ENCODE results near the gene DPH3. TPM values are rescaled to one million over a fixed set of nuclear protein-coding genes. Genes with fewer than 3 reads are reported as not detected.

The DPH3 gene
- total RNA-seq, 1 experiment from 2014 or later: 16.8 TPM

DNA sequence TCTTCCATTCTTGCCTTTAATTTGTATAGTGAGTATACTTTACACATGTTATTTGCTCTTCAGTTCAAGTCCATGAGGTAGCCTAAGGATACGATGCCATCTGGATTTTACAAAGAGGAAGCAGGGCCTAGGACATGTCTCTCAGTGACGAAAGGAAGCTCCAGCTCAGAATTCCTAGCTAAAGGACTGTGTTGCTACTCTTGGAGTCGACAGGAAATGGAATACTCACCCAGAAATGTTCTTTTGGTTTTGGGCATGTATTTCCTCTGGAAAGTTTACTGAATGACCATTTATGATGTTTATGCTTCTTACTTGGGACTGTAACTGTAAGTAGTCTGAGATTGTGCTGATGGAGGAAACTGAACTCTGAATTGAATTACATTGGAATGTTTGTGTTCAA is 12.7 kb upstream of the DPH3 start:
- no peak overlapping the region for H3K27ac Mint-ChIP-seq (ENCODE audit: unreplicated experiment)
- BruUV-seq (replicated peaks): no TSS peak
- no peak for DNase-seq
- intact Hi-C loops (cut with micrococcal nuclease; ENCODE audit: unreplicated experiment): no loop called here
- H3K36me3 Mint-ChIP-seq (ENCODE audit: insufficient read depth, unreplicated experiment): peaks cover 6% of the 10 kb centered on the region
- H3K4me3 Mint-ChIP-seq (ENCODE audit: low read depth, unreplicated experiment): no peak overlapping the region
- TF ChIP-seq, protein P1, sequence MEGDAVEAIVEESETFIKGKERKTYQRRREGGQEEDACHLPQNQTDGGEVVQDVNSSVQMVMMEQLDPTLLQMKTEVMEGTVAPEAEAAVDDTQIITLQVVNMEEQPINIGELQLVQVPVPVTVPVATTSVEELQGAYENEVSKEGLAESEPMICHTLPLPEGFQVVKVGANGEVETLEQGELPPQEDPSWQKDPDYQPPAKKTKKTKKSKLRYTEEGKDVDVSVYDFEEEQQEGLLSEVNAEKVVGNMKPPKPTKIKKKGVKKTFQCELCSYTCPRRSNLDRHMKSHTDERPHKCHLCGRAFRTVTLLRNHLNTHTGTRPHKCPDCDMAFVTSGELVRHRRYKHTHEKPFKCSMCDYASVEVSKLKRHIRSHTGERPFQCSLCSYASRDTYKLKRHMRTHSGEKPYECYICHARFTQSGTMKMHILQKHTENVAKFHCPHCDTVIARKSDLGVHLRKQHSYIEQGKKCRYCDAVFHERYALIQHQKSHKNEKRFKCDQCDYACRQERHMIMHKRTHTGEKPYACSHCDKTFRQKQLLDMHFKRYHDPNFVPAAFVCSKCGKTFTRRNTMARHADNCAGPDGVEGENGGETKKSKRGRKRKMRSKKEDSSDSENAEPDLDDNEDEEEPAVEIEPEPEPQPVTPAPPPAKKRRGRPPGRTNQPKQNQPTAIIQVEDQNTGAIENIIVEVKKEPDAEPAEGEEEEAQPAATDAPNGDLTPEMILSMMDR (IDR thresholded peaks at IDR 0.05; ENCODE audit: unreplicated experiment): no peak
- H3K9me3 Mint-ChIP-seq (ENCODE audit: low read depth, unreplicated experiment): no peaks in the 10 kb centered on the region
- CTCF ChIA-PET: no interaction called here
- H3K27me3 Mint-ChIP-seq (ENCODE audit: unreplicated experiment): no peaks in the 10 kb centered on the region
- no peaks in the 10 kb centered on the region for H3K4me1 Mint-ChIP-seq (ENCODE audit: low read depth, unreplicated experiment)

DNA sequence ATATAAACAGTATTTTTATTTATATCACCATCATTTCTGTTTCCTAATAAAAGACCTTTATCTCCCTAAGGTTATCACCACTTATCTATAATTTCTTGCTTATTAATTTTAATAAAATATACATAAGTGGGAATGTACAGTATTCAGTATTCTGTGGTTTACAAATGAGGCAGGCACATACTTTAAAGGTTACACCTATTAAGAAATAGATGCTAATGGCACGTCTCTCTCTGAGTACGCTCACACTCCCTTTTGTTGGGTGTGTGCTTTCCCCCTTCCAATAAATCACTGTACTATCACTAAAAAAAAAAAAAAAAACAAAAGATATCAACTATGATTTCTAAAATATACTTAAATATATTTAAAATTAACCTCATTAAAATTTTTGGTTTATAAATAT is 9.1 kb upstream of the DPH3 start:
- H3K9me3 Mint-ChIP-seq (ENCODE audit: low read depth, unreplicated experiment): no peaks in the 10 kb centered on the region
- H3K36me3 Mint-ChIP-seq (ENCODE audit: insufficient read depth, unreplicated experiment): no peaks in the 10 kb centered on the region
- H3K27ac Mint-ChIP-seq (ENCODE audit: unreplicated experiment): no peak overlapping the region
- intact Hi-C loops (cut with micrococcal nuclease; ENCODE audit: unreplicated experiment): no loop called here
- H3K4me3 Mint-ChIP-seq (ENCODE audit: low read depth, unreplicated experiment): no peak overlapping the region
- CTCF ChIA-PET: no interaction called here
- no peaks in the 10 kb centered on the region for H3K4me1 Mint-ChIP-seq (ENCODE audit: low read depth, unreplicated experiment)
- BruUV-seq (replicated peaks): no TSS peak
- no peak for DNase-seq
- TF ChIP-seq, protein P1 (IDR thresholded peaks at IDR 0.05; ENCODE audit: unreplicated experiment): no peak
- H3K27me3 Mint-ChIP-seq (ENCODE audit: unreplicated experiment): no peaks in the 10 kb centered on the region

DNA sequence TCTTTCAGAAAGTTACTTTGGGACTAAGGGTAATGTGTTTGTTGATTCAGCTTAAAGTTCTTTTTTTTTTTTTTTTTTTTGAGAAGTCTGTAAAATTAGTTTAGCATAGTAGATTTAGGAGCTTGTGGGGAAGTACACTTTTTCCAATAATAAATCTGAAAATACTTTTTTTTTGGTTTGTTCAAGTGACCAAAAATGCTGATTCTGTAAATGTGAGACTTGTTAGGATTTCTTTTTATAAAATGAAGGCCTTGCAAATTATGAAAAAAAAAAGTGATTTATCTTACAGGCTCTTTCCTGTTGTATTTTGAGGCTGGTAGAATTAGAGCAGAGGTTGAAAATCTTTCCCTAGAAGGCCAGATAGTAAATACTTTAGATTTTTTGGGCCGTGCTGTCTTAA is 7.8 kb upstream of the DPH3 start:
- Mint-ChIP-seq H3K36me3 (ENCODE audit: insufficient read depth, unreplicated experiment) (no peaks in the 10 kb centered on the region), H3K4me3 (ENCODE audit: low read depth, unreplicated experiment) (no peak overlapping the region), H3K4me1 (ENCODE audit: low read depth, unreplicated experiment) (peaks cover under 1% of the 10 kb centered on the region), H3K9me3 (ENCODE audit: low read depth, unreplicated experiment) (no peaks in the 10 kb centered on the region), H3K27me3 (ENCODE audit: unreplicated experiment) (no peaks in the 10 kb centered on the region), H3K27ac (ENCODE audit: unreplicated experiment) (no peak overlapping the region)
- CTCF ChIA-PET: no interaction called here
- BruUV-seq (replicated peaks): no TSS peak
- DNase-seq: no peak
- intact Hi-C loops (cut with micrococcal nuclease; ENCODE audit: unreplicated experiment): no loop called here
- TF ChIP-seq, protein P1 (IDR thresholded peaks at IDR 0.05; ENCODE audit: unreplicated experiment): no peak

DNA sequence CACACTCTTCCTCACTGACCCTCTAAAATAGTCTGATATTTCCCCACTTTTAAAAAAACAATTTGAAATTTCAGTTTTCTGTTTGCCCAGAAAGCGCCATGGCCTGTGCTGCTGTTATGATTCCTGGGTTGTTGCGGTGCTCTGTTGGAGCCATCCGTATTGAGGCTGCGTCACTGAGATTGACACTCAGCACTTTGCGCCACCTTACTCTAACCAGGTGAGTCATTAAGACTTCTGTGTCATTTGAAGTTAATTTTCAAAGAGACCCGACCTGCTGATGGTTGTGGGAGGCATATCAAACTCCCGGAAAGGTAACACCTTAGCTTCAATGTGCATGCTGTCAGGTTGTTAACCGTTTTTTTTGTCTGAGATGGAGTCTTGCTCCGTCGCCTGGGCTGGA is 6.1 kb upstream of the DPH3 start:
- DNase-seq: no peak
- TF ChIP-seq, protein P1 (IDR thresholded peaks at IDR 0.05; ENCODE audit: unreplicated experiment): no peak
- intact Hi-C loops (cut with micrococcal nuclease; ENCODE audit: unreplicated experiment): no loop called here
- no peak overlapping the region for H3K27ac Mint-ChIP-seq (ENCODE audit: unreplicated experiment)
- no peak overlapping the region for H3K4me3 Mint-ChIP-seq (ENCODE audit: low read depth, unreplicated experiment)
- CTCF ChIA-PET: no interaction called here
- BruUV-seq (replicated peaks): no TSS peak
- peaks cover 9% of the 10 kb centered on the region for H3K4me1 Mint-ChIP-seq (ENCODE audit: low read depth, unreplicated experiment)
- peaks cover 2% of the 10 kb centered on the region for H3K36me3 Mint-ChIP-seq (ENCODE audit: insufficient read depth, unreplicated experiment)
- no peaks in the 10 kb centered on the region for H3K9me3 Mint-ChIP-seq (ENCODE audit: low read depth, unreplicated experiment)
- no peaks in the 10 kb centered on the region for H3K27me3 Mint-ChIP-seq (ENCODE audit: unreplicated experiment)
